Psoas muscle (tissue), 8 donors: ENCODE data around the gene ZNF445. TPM values are rescaled to one million over a fixed set of nuclear protein-coding genes. Genes with fewer than 3 reads are reported as not detected.
"Not testable (repeated sequence)": the region's sequence is repeated elsewhere in the genome, so short reads cannot be mapped to it uniquely, and the experiment has no call there.

Experiments used
- ATAC-seq, 4 donors: fragments of 200-7000 bp; cut with Tn5 transposase; one replicate each; pipeline ENCODE4 v1.9.1; 2020; ENCODE audit warnings: moderate library complexity in 3 of 4, mild to moderate bottlenecking in 2 of 4
- DNase-seq, 2 donors: peaks; one replicate each; pipeline ENCODE4 v3.0.0-alpha.2; 2020
- H3K27ac ChIP-seq: fragments of 200-600 bp; one replicate; pipeline ENCODE4 v1.8.0; 2022
- H3K27me3 ChIP-seq, 3 donors: fragments of 200-600 bp in 1 of 3; one replicate each; pipeline versions ENCODE4 v1.6.1 to v1.8.0; 2013 to 2022; ENCODE audit warnings: low read length in 2 of 3, mild to moderate bottlenecking in 2 of 3, moderate library complexity in 1 of 3; ENCODE audit not compliant: insufficient read depth in 3 of 3
- H3K36me3 ChIP-seq, 2 donors: fragments of 200-600 bp in 1 of 2; one replicate each; pipeline versions ENCODE4 v1.6.1 to v1.8.0; 2013 to 2022; ENCODE audit warnings: low read depth in 1 of 2, mild to moderate bottlenecking in 1 of 2, moderate library complexity in 1 of 2; ENCODE audit not compliant: insufficient read depth in 1 of 2
- H3K4me1 ChIP-seq: fragments of 200-600 bp; one replicate; pipeline ENCODE4 v1.8.0; 2022
- H3K4me3 ChIP-seq: fragments of 200-600 bp; one replicate; pipeline ENCODE4 v1.8.0; 2022; ENCODE audit warnings: mild to moderate bottlenecking
- H3K9me3 ChIP-seq: fragments of 200-600 bp; one replicate; pipeline ENCODE4 v1.8.0; 2022
- CTCF ChIP-seq: fragments of 200-600 bp; IDR thresholded peaks from one replicate; pipeline ENCODE4 v1.8.0; 2022; ENCODE audit warnings: antibody characterized with exemption
- WGBS, 3 donors: extraction: QIAGEN DNeasy Blood & Tissue Kit; methylation state at CpG; one replicate each; pipeline versions ENCODE4 v1.1.6 to v1.1.7; 2013; 5-methylcytosine and 5-hydroxymethylcytosine counted together
- intact Hi-C, 2 donors: fragments of 100-400 bp; cut with DNase I; formaldehyde crosslinking; loops; one replicate each; pipeline versions ENCODE4 v1.11.0 to v1.14.2; 2022
- polyA plus RNA-seq, 3 donors: library from polyadenylated mRNA; stranded (reverse); fragments of 200-250 nt; gene quantifications; one replicate each; pipeline ENCODE4 v1.2.3, GENCODE V29; 2013
- total RNA-seq, 4 donors: library from RNA; stranded (reverse); fragmentation: NEBNext Ultra II Directional in 2 of 4; extraction: Animal tissue kit (Norgen Biotek cat#: 25700) in 2 of 4; gene quantifications; one replicate each; pipeline versions ENCODE4 v1.2.1 to v1.2.4, GENCODE V29; 2021 to 2023
- donor health status: healthy with polysubstance abuse.
- donor health status: DM: no; HTN: no; CAD: no; lungs with moderate emphysema.
- donor health status: Bipolar disorder and iron deficiency.
- donor health status: healthy.
- donor health status: DM: yes; HTN: yes; CAD: no.
- donor health status: DM: no; HTN: no; CAD: no.
- donor health status: DM: no; HTN: no; CAD: no.
- donor health status: DM: yes; HTN: yes; CAD: no.

ZNF445 gene
- total and polyA plus RNA-seq, 7 donors = 1.6 to 16.8 (median 8.0) TPM

GRCh38 chr3:44464509-44464908 is 13.0 kb downstream of the ZNF445 start:
- 94 to 97% (median 96%) methylated on average over 7 of the region's 7 CpGs for WGBS, 3 donors

GRCh38 chr3:44460050-44460449 is 17.4 kb downstream of the ZNF445 start:
- H3K27me3 ChIP-seq, H3K4me3 ChIP-seq, H3K27ac ChIP-seq, H3K9me3 ChIP-seq, DNase-seq, intact Hi-C loops, ATAC-seq, H3K4me1 ChIP-seq: not testable (repeated sequence)
- WGBS, 3 donors = 98 to 99% (median 98%) methylated on average over 4 of the region's 4 CpGs
- H3K36me3 ChIP-seq = peaks cover 9 to 44% of the 10 kb centered on the region in 2 donors

More at GRCh38 chr3:44464509-44464908, 13.0 kb downstream of the ZNF445 start:
- no peaks in the 10 kb centered on the region for H3K4me1 ChIP-seq
- no peak overlapping the region for H3K27ac ChIP-seq
- TF ChIP-seq CTCF = no peak
- intact Hi-C loops = no loop called here
- no peak overlapping the region for H3K4me3 ChIP-seq
- H3K9me3 ChIP-seq = peaks cover 7% of the 10 kb centered on the region
- no peak for ATAC-seq
- peaks cover 3 to 34% of the 10 kb centered on the region in 2 donors for H3K36me3 ChIP-seq
- no peaks in the 10 kb centered on the region for H3K27me3 ChIP-seq
- no peak for DNase-seq

- no peaks in the 10 kb centered on the region for H3K4me1 ChIP-seq
- peaks cover 6 to 79% of the 10 kb centered on the region in 2 donors for H3K36me3 ChIP-seq
- H3K4me3 ChIP-seq = no peak overlapping the region
- no peak overlapping the region for H3K27ac ChIP-seq
- ATAC-seq = no peak
- peaks cover 8% of the 10 kb centered on the region for H3K9me3 ChIP-seq
- H3K27me3 ChIP-seq = no peaks in the 10 kb centered on the region
- intact Hi-C loops = no loop called here
- TF ChIP-seq CTCF = no peak
- no peak for DNase-seq
- 96 to 98% (median 96%) methylated on average over 10 of the region's 10 CpGs for WGBS, 3 donors
Observed at GRCh38 chr3:44455318-44455717, 22.2 kb downstream of the ZNF445 start.

GRCh38 chr3:44454258-44454657 is 23.2 kb downstream of the ZNF445 start:
- no peaks in the 10 kb centered on the region for H3K9me3 ChIP-seq
- DNase-seq (no peak), ATAC-seq (no peak)
- TF ChIP-seq CTCF = no peak
- WGBS, 3 donors = 84 to 100% (median 99%) methylated on average over 4 of the region's 4 CpGs
- no peak overlapping the region for H3K27ac ChIP-seq
- no peaks in the 10 kb centered on the region for H3K4me1 ChIP-seq
- no peak overlapping the region for H3K4me3 ChIP-seq
- intact Hi-C loops = no loop called here
- peaks cover 8 to 90% of the 10 kb centered on the region in 2 donors for H3K36me3 ChIP-seq
- no peaks in the 10 kb centered on the region for H3K27me3 ChIP-seq

GRCh38 chr3:44451441-44451840 is 26.0 kb downstream of the ZNF445 start:
- Histone ChIP-seq H3K4me1 (no peaks in the 10 kb centered on the region), H3K27ac (no peak overlapping the region), H3K9me3 (no peaks in the 10 kb centered on the region), H3K4me3 (no peak overlapping the region), H3K27me3 (no peaks in the 10 kb centered on the region), H3K36me3 (peaks cover 14 to 100% of the 10 kb centered on the region in 2 donors)
- 91 to 98% (median 92%) methylated on average over 3 of the region's 3 CpGs for WGBS, 3 donors
- TF ChIP-seq CTCF = no peak
- intact Hi-C loops = no loop called here
- ATAC-seq (no peak), DNase-seq (no peak)
